K562 (cell line): ENCODE measurements around the gene LRMDA.

Source experiments
- CBX8 ChIP-seq: fragments of 200-600 bp; sonication (generic); IDR thresholded peaks from 2 replicates; pipeline ENCODE4 v1.6.1; 2012; ENCODE audit warnings: borderline replicate concordance, mixed run types, low read depth, mild to moderate bottlenecking, moderate library complexity, mixed read lengths, low read length, control low read depth, inconsistent platforms; ENCODE audit not compliant: poor library complexity, severe bottlenecking; ENCODE audit errors: extremely low read depth
- CTCF ChIP-seq, 3 experiments: IDR thresholded peaks in 2 of 3; conservative IDR thresholded peaks in 1 of 3; 2 replicates each; pipeline ENCODE4 v1.5.1; 2011 to 2012; ENCODE audit warnings: low read length in 3 of 3, mild to moderate bottlenecking in 3 of 3, control low read depth in 2 of 3, improper control_type of control experiment in 1 of 3, inconsistent platforms in 1 of 3, low read depth in 1 of 3, mixed read lengths in 1 of 3, moderate library complexity in 1 of 3; ENCODE audit not compliant: insufficient read depth in 2 of 3
- HNRNPH1 ChIP-seq: fragments of 200-400 bp; formaldehyde crosslinking; optimal IDR thresholded peaks from 2 replicates; pipeline ENCODE3; 2017; ENCODE audit warnings: low read depth, mild to moderate bottlenecking, low read length, moderate library complexity
- ZNF174 ChIP-seq: fragments of 250-450 bp; sonication (Bioruptor Pico); IDR thresholded peaks from 2 replicates; pipeline ENCODE4 v1.4.0; 2020; ENCODE audit warnings: mild to moderate bottlenecking
- ZNF639 ChIP-seq, 2 experiments: fragments of 200-800 bp in 1 of 2; sonication (Bioruptor generic) in 1 of 2; sonication (generic) in 1 of 2; formaldehyde crosslinking in 1 of 2; IDR thresholded peaks in 1 of 2; conservative IDR thresholded peaks in 1 of 2; 2 replicates each; pipeline versions ENCODE4 v1.5.0 to v1.6.1; 2016 to 2020; ENCODE audit warnings: missing compliant biosample characterization in 1 of 2, missing genetic modification characterization in 1 of 2, missing genetic modification reagents in 1 of 2
- TF ChIP-seq, protein P1 (sequence below): fragments of 250-450 bp; sonication (Bioruptor Pico); IDR thresholded peaks from 2 replicates; pipeline ENCODE4 v1.8.0; 2021; ENCODE audit warnings: mild to moderate bottlenecking, moderate library complexity

GRCh38 chr10:76347832-76348231 lies 916.4 kb downstream of the LRMDA start:
- no peak for TF ChIP-seq HNRNPH1
- TF ChIP-seq CBX8, result no peak
- no peak for TF ChIP-seq ZNF639 (CRISPR knock-in tag; conservative IDR thresholded peaks at IDR 0.05 in 1 of 2, IDR thresholded peaks at IDR 0.05 in 1 of 2)
- TF ChIP-seq ZNF174, result no peak
- TF ChIP-seq, protein P1, sequence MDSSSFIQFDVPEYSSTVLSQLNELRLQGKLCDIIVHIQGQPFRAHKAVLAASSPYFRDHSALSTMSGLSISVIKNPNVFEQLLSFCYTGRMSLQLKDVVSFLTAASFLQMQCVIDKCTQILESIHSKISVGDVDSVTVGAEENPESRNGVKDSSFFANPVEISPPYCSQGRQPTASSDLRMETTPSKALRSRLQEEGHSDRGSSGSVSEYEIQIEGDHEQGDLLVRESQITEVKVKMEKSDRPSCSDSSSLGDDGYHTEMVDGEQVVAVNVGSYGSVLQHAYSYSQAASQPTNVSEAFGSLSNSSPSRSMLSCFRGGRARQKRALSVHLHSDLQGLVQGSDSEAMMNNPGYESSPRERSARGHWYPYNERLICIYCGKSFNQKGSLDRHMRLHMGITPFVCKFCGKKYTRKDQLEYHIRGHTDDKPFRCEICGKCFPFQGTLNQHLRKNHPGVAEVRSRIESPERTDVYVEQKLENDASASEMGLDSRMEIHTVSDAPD (CRISPR knock-in tag), result no peak
- TF ChIP-seq CTCF (IDR thresholded peaks at IDR 0.05 in 2 of 3, conservative IDR thresholded peaks at IDR 0.05 in 1 of 3; ENCODE audit: insufficient read depth in 2 of 3, low read depth in 1 of 3, low read length in 3 of 3), result no peak
